ENCODE results near the gene GDF15.

The GDF15 gene

GRCh38 chr19:18431351-18432197 is 45.6 kb downstream of the GDF15 start:
- no peak for DNase-seq (ENCODE audit: low read depth)

- no peak for DNase-seq (ENCODE audit: low read depth)
Measured at GRCh38 chr19:18432275-18433014, 46.5 kb downstream of the GDF15 start.

- no peak for DNase-seq (ENCODE audit: low read depth)
Measured at GRCh38 chr19:18433015-18433691, 47.2 kb downstream of the GDF15 start.

GRCh38 chr19:18433735-18434398 is 47.9 kb downstream of the GDF15 start:
- no peak for DNase-seq (ENCODE audit: low read depth)

- DNase-seq (ENCODE audit: low read depth) = no peak
Measured at GRCh38 chr19:18434411-18435175, 48.6 kb downstream of the GDF15 start.

- DNase-seq (ENCODE audit: low read depth) = no peak
Measured at GRCh38 chr19:18435178-18435841, 49.4 kb downstream of the GDF15 start.

GRCh38 chr19:18435842-18436670 is 50.1 kb downstream of the GDF15 start:
- no peak for DNase-seq (ENCODE audit: low read depth)

GRCh38 chr19:18436671-18437490 is 50.9 kb downstream of the GDF15 start:
- DNase-seq (ENCODE audit: low read depth) = no peak

- no peak for DNase-seq (ENCODE audit: low read depth)
Measured at GRCh38 chr19:18437491-18438330, 51.8 kb downstream of the GDF15 start, which contains the start of gene ISYNA1. Gene ISYNA1, minus strand, starts transcription at chr19:18438133. Its CDS starts 154 bp downstream, at chr19:18437979.

GRCh38 chr19:18438331-18439024 is 52.5 kb downstream of the GDF15 start:
- no peak for DNase-seq (ENCODE audit: low read depth)

All from stimulated activated CD8-positive, alpha-beta memory T cell treated with anti-CD3 and anti-CD28 coated beads, Interleukin-15, amount 100 ng/mL, for 24 hours (primary cell).